HEK293T (cell line): Measurements from ENCODE around the gene CAMKMT.

ENCODE experiments used
- CTCF ChIA-PET: fragments of 350-600 bp; formaldehyde crosslinking; extraction: SDS; loops from one replicate; lab custom pipeline; 2021; ENCODE audit warnings: antibody characterized with exemption, inconsistent platforms; lab: Yijun Ruan, JAX
- POLR2A ChIA-PET: fragments of 350-600 bp; formaldehyde crosslinking; extraction: SDS; loops from one replicate; lab custom pipeline; 2020; ENCODE audit warnings: antibody characterized with exemption, inconsistent platforms; lab: Yijun Ruan, JAX
- DNase-seq: peaks from one replicate; pipeline ENCODE4 v3.0.0; 2012; ENCODE audit warnings: mixed read lengths; ENCODE audit errors: extremely low spot score
- ARNT ChIP-seq: fragments of 450-650 bp; IDR thresholded peaks from 2 replicates; pipeline ENCODE4 v1.6.1; 2017; ENCODE audit warnings: mild to moderate bottlenecking
- BHLHE40 ChIP-seq: fragments of 450-650 bp; IDR thresholded peaks from 2 replicates; pipeline ENCODE4 v1.6.1; 2016; ENCODE audit warnings: mild to moderate bottlenecking, moderate library complexity, borderline replicate concordance
- CTBP1 ChIP-seq: fragments of 450-650 bp; IDR thresholded peaks from 2 replicates; pipeline ENCODE4 v1.6.1; 2016; ENCODE audit warnings: borderline replicate concordance
- ELF4 ChIP-seq: fragments of 450-650 bp; IDR thresholded peaks from 2 replicates; pipeline ENCODE4 v1.6.1; 2017; ENCODE audit warnings: antibody characterized with exemption
- FOXA1 ChIP-seq: fragments of 450-650 bp; IDR thresholded peaks from 2 replicates; pipeline ENCODE4 v1.6.1; 2016; ENCODE audit warnings: mild to moderate bottlenecking
- FOXK2 ChIP-seq: fragments of 450-650 bp; IDR thresholded peaks from 2 replicates; pipeline ENCODE4 v1.6.1; 2016; ENCODE audit warnings: mild to moderate bottlenecking
- FOXM1 ChIP-seq: fragments of 450-650 bp; IDR thresholded peaks from 2 replicates; pipeline ENCODE4 v1.6.1; 2017; ENCODE audit warnings: mild to moderate bottlenecking, borderline replicate concordance
- HDGF ChIP-seq: fragments of 450-650 bp; IDR thresholded peaks from 2 replicates; pipeline ENCODE4 v1.6.1; 2017; ENCODE audit warnings: antibody characterized with exemption, borderline replicate concordance
- L3MBTL2 ChIP-seq: fragments of 450-650 bp; conservative IDR thresholded peaks from 2 replicates; pipeline ENCODE4 v1.6.1; 2016; ENCODE audit warnings: mild to moderate bottlenecking
- LEF1 ChIP-seq: fragments of 450-650 bp; IDR thresholded peaks from 2 replicates; pipeline ENCODE4 v1.6.1; 2017; ENCODE audit warnings: mild to moderate bottlenecking, borderline replicate concordance
- NFRKB ChIP-seq: fragments of 450-650 bp; IDR thresholded peaks from 2 replicates; pipeline ENCODE4 v1.6.1; 2016; ENCODE audit warnings: mild to moderate bottlenecking, moderate library complexity
- SP1 ChIP-seq: fragments of 450-650 bp; IDR thresholded peaks from 2 replicates; pipeline ENCODE4 v1.6.1; 2017
- SUZ12 ChIP-seq: fragments of 450-650 bp; IDR thresholded peaks from 2 replicates; pipeline ENCODE4 v1.6.1; 2016; ENCODE audit warnings: mild to moderate bottlenecking
- TARDBP ChIP-seq: fragments of 450-650 bp; IDR thresholded peaks from 2 replicates; pipeline ENCODE4 v1.6.1; 2016
- ZNF384 ChIP-seq: fragments of 450-650 bp; IDR thresholded peaks from 2 replicates; pipeline ENCODE4 v1.6.1; 2016
- TF ChIP-seq, protein P1 (sequence below): fragments of 450-650 bp; IDR thresholded peaks from 2 replicates; pipeline ENCODE4 v1.6.1; 2016

CAMKMT gene

DNA sequence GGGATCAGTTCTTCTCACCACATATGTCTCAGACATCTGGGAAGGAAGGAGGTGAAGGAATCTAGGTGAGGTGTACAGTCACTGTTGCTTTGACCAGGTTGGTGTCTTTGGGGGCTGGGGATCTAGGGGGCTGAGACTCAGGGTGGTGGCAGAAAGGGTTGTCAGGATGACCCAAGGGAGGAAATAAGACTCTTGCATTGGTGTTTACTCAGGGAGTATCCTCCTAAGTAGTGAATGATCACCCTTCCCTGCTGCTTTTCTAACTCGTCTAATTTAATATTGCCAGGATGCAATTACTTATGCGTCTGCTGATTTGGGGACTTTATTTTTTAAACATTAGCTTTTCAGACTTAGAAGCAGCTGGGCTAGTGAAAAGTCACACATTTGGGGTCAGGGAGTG is 451.9 kb downstream of the CAMKMT start:
- no peak for TF ChIP-seq TARDBP
- no peak for TF ChIP-seq FOXM1
- no peak for TF ChIP-seq ZNF384
- no peak for TF ChIP-seq L3MBTL2
- TF ChIP-seq, protein P1, sequence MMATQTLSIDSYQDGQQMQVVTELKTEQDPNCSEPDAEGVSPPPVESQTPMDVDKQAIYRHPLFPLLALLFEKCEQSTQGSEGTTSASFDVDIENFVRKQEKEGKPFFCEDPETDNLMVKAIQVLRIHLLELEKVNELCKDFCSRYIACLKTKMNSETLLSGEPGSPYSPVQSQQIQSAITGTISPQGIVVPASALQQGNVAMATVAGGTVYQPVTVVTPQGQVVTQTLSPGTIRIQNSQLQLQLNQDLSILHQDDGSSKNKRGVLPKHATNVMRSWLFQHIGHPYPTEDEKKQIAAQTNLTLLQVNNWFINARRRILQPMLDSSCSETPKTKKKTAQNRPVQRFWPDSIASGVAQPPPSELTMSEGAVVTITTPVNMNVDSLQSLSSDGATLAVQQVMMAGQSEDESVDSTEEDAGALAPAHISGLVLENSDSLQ = no peak
- no peak for TF ChIP-seq ELF4
- no peak for TF ChIP-seq BHLHE40
- TF ChIP-seq FOXK2 = no peak
- no peak for TF ChIP-seq NFRKB
- no peak for TF ChIP-seq SUZ12
- TF ChIP-seq FOXA1 = no peak
- no peak for TF ChIP-seq ARNT
- no peak for TF ChIP-seq CTBP1
- TF ChIP-seq HDGF = no peak
- TF ChIP-seq SP1 = no peak
- TF ChIP-seq LEF1 = no peak
- ChIA-PET CTCF (no interaction called here), POLR2A (no interaction called here)
- DNase-seq = no peak

DNA sequence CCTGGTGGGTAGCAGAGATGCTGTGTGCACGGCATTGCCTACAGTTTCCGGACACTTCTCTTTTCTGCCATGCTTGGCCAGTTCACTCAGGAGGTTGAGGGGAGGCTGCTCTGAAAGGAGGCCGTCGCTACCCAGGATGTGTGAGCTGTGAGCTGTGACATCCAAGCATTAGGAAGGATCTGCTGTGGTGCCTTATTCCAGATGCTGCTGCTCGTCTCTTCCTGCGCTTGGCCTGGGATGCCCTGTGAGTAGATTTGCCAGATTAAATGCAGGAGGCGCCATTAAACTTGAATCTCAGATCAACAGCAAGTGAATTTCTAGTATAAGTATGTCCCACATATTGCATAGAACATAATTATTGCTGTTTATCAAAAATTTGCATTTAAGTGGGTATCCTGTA is 455.5 kb downstream of the CAMKMT start:
- POLR2A ChIA-PET = no interaction called here
- no peak for TF ChIP-seq HDGF
- no peak for TF ChIP-seq FOXA1
- TF ChIP-seq L3MBTL2 = no peak
- TF ChIP-seq CTBP1 = no peak
- no peak for TF ChIP-seq SUZ12
- TF ChIP-seq ELF4 = no peak
- no peak for TF ChIP-seq BHLHE40
- no peak for TF ChIP-seq FOXM1
- TF ChIP-seq, protein P1 = no peak
- TF ChIP-seq ARNT = no peak
- no peak for TF ChIP-seq NFRKB
- no peak for TF ChIP-seq ZNF384
- no peak for TF ChIP-seq LEF1
- TF ChIP-seq FOXK2 = no peak
- TF ChIP-seq SP1 = no peak
- no peak for TF ChIP-seq TARDBP
- CTCF ChIA-PET = no interaction called here
- no peak for DNase-seq

DNA sequence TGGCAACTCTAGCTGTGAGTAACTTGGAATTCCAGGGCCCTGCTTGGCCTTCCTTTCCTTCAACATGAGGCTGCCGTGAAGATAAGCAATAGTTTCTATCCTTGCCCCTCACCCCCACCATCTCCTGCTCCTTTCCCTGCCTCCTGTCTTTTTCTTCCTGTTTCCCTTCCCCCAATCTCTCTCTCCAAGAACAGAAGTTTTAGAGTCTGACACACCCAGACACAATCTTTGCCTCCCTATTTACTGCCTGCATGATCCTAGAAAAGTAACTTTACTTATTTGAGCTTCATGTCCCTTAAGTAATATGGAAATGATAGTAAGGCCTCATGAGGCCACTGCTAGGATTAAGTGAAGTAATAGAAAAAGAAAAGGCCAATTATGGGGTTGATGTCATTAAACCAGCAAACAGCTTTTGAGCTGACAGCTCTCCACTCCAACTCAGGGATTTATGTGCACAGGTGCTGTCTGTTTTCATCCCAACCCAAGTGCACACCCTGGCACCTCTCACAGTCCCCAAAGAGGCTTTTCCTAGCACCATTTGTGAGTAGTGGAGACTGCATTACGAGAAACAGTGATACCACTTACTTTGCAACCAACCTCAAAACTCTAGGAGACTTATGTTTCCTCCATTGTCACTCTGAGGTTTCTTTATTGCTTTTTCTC is 456.1 kb downstream of the CAMKMT start:
- CTCF ChIA-PET = no interaction called here
- POLR2A ChIA-PET = no interaction called here
- no peak for TF ChIP-seq ARNT
- no peak for TF ChIP-seq L3MBTL2
- no peak for TF ChIP-seq FOXK2
- TF ChIP-seq ZNF384 = no peak
- TF ChIP-seq BHLHE40 = no peak
- no peak for TF ChIP-seq HDGF
- TF ChIP-seq FOXM1 = no peak
- TF ChIP-seq, protein P1 = no peak
- DNase-seq = no peak

DNA sequence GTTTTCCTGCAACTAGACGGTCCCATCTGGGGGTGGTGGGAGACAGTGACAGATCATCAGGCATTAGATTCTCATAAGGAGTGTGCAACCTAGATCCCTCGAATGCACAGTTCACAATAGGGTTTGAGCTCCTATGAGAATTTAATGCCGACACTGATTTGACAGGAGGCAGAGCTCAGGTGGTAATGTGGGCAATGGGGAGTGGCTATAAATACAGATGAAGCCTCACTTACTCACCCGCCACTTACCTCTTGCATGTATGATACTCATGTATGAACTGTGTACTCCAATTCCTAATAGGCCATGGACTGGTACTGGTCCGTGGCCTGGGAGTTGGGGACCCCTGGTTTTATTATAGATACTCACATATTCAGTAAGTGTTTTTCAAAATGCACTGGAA is 457.3 kb downstream of the CAMKMT start:
- ChIA-PET CTCF (no interaction called here), POLR2A (no interaction called here)
- DNase-seq = no peak
- TF ChIP-seq ELF4 (no peak), ARNT (no peak), L3MBTL2 (no peak), SUZ12 (no peak), BHLHE40 (no peak), FOXK2 (no peak), FOXM1 (no peak), ZNF384 (no peak), CTBP1 (no peak), LEF1 (no peak), TARDBP (no peak), FOXA1 (no peak)

DNA sequence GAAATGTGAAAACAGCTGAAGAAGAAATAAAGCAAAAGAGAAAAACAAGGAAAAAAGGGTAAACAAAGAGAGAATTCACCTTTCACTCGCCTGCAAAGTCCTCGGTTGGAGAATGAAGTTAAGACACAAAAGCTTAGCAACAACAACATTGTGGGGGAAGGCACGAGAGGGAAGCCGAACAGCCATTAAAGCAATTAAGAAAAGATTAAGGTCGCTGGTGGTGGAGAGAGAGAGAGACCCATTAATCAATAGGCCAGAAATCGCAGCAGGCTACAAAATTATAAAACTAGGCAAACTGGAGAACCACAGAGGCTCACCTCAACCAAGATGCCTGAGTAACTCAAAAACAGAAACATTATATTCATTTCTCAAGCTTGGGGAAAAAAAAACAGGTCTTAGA is 459.8 kb downstream of the CAMKMT start:
- TF ChIP-seq NFRKB (no peak), FOXA1 (no peak), HDGF (no peak), BHLHE40 (no peak), SP1 (no peak)
- TF ChIP-seq, protein P1 = no peak
- CTCF ChIA-PET = no interaction called here
- no peak for DNase-seq
- POLR2A ChIA-PET = interaction anchor here (1.0 kb wide), 1 partner anchor 106 kb away, joined by 3 read pairs; no protein-coding TSS in a partner anchor
